Hippocampal formation (tissue), 2 donors: ENCODE data around the gene CNTN6.

Experiments
- DNase-seq, 2 donors: peaks; one replicate each; lab custom pipeline; 2025; lab: John Stamatoyannopoulos, UW

CNTN6 gene

DNA sequence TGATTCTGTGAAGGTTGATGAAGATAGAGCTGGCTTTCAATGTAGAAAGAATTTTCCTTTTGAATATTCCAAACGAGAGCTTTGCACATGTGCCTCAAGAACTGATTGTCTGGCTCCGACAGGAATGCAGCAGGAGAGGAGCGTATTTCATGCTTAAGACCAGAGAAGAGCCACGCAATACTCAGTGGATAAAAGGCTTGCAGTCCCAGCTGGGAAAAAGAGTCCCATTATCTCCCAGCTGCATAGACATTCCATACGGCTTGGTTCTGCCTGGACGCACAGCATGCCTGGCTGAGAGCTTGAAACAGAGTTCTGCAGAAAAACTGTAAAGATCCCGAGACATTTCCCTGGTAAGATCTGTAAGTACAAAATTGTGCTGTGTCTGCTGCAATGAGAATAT lies at the start of gene CNTN6:
Gene CNTN6 (plus strand): TSS at position 254 of the 400 bp plus-strand sequence. CDS start 54,985 bp downstream, outside the sequence.
- peak in 1 of 2 donors; percentile 13 for DNase-seq

DNA sequence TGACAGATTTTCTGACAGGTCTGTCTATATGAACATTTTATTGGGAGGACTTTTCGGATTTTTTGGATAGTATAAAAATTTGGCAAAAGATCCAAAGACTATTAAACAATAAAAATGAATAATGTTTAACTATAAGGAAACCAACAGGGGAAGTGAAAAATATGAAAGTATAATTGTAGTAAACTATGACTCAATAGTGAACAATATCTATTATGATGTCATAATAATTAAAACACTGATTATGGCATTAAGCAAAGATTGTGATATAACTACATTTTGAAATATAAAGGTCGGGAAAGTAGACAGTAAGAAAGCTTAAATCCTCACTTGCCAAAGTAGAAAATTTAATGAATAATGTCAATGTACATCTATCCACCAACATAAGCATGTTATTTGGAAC lies 44.3 kb upstream of the CNTN6 start:
- no peak for DNase-seq

DNA sequence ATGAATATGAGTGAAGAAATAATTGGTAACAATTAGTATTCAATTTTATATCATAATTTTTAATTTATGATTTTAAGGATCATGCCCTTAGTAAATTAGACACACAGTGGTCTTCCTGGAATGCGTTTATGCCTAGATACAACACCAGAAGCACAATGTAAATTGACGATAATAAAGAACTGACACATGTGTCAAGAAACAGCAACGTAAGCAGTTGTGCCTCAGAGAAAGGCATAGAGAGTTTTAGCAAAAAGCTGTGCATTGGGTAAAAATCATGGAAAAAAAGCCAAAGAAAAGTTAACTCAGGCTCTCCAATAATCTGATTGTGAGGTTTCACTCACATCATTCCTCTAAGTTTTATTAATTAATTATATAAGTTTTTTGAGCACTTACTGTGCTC lies 37.0 kb upstream of the CNTN6 start:
- no peak for DNase-seq

DNA sequence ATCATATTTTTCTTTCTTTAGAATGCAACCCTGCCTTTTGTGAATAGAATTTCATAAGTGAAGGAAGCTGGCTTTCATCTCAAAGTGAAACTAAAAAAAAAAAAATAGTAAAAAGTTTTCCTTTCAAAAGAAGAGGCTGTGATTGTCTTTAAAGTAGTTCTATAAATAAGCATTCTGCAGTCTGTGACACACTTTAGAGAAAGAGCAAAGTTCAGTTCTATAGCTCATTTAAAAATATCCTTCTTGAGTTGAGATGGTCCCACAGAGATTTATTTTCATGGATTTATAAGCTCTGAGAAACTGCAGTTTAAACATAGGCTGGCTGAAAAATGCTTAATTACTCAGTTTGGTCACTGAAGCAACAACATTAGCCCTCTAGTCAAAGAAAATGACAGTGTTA lies 36.1 kb upstream of the CNTN6 start:
- DNase-seq = no peak

DNA sequence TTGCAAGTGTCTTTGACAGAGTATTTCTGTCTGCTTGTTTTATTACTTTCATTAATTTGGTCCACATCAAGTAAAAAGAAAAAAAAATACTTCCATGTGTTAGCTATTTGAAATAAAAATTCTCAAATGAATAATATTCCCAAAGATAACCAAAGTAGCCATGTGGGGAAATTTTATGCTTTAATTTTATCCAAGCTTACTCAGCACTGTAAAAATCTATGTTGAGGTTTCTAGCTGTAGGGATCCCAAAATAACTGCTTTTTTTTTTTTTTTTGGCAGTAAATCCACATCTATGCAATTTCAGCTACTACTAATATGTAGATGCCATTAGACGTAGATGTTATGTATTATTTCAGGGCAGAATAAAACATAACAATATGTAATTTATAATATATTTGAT lies 35.4 kb upstream of the CNTN6 start:
- DNase-seq = no peak

DNA sequence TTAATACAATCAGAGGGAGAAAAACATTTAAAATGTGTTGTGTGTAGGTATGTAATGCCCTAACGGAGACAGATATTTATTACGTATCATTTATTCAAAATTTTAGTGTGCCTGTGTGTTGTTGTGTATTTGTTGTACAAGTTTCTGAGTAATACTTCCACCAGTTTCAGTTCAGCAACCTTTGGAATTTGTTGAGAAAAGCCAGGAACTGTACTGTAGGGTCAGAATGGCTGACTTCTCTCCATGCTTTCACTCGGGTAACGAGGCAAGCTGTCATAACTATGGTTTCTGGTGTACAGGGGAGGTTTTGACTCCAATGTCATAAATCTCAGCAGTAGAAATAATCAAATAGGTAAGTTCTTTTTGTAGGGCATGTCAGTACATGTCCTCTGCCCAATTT lies 23.8 kb upstream of the CNTN6 start:
- DNase-seq = no peak

DNA sequence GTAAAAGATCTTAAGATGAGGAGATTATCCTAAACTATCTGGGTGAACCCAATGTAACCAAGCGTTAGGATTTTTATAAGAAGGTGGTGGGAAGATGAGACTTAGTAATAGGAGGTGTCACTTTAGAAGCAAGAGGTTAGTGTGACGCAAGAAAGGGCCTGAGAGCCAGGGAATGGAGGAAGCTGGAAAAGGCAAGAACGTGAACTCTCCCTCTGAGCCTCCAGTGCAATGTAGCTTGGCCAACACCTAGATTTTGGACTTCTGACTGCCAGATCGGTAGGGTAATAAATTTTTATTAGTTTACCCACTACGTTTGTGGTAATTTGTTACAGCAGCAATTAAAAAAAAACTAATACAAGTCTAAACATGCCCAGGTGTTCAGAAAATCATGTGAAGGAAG lies 20.8 kb upstream of the CNTN6 start:
- DNase-seq = no peak

DNA sequence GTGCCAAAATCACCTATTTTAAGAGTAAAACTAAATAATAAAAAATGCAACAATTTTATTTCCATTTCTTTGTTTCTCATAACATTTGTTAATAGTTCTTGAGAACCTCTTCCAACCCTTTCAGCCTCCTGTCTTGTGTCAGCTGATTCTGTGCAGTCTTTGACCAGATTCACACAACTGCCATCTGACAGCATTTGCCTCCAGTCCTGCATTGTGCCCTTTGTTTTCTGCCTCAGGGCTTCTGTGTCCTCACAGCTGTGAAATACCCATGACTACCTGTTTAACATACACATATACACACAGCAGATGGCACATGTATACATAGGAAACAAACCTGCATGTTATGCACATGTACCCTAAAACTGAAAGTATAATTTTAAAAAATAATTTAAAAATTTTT lies 13.2 kb upstream of the CNTN6 start:
- no peak for DNase-seq

DNA sequence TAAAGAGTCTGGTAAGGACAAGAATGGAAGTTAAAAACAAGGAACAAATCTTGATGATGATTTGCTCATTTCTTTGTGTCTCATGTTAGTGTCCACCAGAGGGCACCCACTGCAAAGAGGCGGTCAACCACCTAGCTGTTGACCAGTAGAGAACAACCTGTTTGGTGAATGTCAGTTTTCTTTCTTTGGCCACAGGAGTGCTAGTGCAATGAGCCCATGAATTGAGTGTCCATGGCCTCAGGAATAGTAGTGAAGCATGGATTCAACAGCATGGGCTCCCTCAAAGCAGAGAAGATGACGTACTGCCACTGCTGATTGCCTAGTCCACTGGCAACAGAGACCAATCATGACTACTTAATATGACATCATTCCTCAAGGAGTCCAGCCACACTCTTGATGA lies 10.7 kb upstream of the CNTN6 start:
- peak; percentile 2 to 23 for DNase-seq

DNA sequence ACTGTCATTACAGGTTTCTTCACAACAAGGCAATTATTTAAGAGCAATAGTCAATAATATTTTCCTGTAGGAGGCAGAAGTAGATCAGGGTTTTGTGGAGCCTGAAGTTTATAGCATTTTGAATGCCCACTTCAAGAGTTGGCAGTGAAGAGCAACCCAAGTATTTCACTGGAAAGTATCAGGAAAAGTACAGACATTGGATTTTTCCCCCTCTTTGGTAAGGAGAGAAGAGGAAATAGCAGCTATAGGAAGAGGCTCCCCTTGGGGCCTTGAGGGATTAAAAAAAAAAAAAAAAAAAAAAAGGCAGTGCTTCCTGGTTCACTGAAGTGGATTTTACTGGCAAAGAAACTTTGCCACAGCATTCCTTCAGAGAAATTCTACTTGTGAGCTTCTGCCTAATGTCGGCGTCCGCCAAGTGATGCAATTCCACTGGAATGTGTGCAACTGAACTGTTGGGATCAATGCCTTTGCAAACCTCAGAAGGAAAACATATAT lies 5.7 kb upstream of the CNTN6 start:
- no peak for DNase-seq

DNA sequence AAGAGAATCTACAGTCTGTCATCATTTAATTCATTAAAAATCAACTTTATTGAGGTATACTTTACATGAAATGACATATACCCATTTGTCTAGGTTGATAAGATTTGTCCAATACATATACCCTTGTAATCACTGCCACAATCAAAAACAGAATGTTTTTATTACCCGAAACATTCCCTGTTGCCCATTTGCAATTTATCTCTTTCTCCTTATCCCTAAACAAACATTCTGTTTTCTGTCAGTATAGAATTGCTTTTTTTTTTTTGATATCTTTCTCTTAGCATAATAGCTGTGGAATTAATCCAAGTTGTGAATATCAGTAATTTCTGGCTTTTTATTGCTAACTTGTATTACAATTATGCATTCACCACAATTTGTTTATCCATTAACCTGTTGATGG lies 4.3 kb upstream of the CNTN6 start:
- DNase-seq = no peak

DNA sequence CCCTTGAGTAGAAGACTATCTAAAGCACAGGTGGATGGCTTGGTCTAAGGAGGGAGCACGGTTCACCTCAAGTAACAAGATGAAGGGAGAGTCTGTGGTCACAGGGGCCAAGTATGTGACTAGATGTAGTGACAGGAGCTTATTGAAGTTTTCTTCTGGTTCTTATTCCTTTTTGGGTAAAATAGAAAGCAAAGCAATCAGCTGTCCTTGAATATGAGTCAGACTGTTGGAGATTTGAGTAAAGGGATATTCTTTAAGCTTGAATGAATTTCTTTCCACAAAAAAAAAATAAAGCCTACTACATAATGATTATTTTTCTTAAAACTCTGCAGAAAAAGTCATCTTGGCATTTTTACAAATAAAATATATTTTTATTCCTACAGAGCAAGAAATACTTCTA lies 1.5 kb upstream of the CNTN6 start:
- no peak for DNase-seq

DNA sequence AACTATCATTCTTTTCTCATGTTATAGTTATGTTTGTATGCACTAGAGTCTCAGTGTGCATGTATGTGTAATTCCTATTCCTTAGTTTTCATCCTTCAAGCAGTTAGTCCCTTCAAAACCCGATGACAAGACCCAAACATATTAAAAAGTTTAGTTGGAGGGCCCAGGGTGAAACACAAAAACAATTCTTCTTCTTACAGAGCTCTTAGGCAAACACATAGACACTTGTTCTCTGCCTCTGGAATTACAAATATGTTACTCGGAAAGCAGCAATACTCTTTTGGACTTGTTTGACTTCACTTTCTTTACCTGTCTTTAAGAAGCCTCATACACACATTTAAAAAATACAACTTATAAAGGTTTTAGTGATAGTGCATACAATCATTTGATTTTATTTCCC lies 763 bp upstream of the CNTN6 start:
- no peak for DNase-seq

DNA sequence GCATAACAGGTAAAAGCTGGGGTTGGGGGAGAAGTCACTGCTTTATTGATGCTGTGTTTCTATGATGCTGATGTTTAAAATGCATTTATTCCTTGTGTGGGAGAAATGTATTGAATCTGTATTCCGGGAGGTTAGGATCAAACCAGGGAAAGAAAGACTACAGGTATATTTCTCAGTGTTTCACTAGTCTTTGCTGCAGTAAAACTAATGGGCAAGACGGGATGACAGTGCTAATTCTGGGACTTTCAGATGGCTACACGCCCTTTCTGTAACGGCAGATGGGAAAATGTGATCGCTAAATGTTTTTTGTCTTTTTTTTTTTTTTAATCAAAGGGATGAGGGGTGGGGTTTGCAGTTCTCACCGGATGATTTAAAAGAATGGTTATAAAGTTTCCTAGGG lies 393 bp downstream of the CNTN6 start:
- DNase-seq = no peak

DNA sequence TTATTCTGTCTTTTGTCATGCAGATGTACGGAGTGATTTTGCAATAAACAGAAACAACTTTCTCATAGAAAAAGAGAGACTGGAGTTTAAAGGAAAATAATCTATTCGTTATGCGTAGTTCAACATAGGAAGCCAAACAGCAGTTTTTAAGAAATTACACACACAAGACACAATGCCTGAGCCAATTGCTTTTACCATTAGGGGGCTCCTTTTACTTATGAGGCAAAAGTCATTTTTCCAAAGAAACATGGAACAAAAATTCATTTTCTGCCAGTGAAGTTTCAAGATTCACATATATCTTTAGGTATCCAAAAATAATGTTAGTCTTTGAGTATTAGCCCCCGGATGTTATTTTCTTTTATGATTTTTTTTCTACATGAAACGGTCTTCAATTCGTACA lies 10.7 kb downstream of the CNTN6 start:
- DNase-seq = no peak

DNA sequence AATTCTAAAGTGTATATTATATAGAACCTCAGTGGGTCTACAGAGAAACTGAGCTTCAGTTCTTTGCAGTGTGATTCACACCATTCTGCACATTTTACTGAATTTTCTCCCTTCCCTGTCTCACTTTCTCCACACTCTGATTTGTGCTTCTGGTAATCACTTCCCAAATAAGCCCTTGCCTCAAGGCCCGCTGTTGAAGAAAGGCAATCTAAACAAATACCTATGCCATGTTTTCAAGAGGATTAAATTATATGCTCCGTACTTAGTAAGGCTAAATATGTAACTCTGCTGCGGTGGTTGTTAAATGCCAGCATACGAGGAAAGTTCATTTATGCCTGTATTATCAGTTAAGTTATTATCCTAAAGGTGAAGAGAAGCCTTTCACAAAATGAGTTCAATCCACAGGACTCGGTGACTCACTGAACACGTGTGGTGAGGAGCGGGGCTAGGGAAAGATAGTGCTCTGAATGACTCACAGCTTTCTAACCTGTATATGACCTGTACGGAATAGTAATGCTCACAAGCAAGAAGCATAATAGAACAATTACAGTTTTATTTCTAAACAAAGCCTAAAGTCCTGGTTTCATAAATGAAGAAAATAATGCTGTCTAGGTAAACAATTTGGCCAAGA lies 25.1 kb downstream of the CNTN6 start:
- no peak for DNase-seq

DNA sequence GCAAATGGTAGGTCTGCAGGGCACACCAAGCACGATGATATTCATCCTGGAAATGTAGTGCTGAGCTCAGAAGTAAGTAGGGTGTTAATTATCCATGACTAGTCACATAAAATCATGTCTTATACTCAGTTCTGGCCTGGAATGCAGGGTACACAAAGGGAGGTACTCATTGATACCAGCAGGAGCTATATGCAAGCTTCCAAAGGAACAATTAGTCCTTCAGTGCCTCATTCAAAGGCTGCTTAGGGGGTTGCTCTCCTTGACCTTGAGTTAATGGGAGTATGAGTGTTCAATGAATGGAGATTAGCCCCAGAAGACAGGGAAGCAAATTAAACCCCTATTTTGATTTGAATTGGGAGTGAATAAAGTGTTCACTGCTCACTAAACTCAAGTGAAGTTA lies 38.3 kb downstream of the CNTN6 start:
- no peak for DNase-seq

DNA sequence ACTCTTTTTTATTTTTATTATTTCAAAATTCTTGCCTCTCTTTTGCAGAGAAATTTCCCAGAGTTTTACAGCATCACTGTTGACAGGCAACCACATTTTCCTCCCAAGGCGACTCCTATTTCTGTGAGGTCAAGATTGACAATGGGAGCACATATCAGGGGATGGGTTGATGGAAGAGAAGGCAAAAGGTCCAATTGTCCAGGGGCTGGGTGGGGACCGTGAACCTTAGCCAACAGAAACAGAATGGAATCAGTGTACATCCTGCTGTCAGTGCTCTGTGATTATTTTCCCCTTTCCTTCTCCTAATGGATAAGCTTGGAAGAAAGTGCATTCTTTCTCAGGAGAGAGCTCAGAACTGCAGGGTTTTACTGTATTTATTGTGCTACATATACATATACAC lies 42.4 kb downstream of the CNTN6 start:
- no peak for DNase-seq

DNA sequence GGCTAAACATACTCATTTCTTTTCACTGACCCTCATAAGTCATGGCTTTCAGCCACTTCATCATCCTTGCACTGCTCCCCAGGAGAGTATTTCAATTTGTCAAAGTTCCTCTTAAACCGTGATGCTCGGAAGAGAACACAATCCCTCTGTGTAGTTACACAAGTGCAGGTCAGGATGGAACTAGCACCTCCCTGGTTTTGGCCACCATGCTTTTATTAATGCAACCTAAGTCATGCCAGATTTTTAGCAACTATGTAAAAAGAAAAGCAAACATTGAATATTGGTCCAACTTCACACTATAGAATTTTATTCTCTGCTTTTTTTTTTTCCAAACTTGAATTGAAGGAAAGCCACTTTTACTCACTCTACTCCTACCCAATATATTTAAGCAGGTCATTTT lies 45.2 kb downstream of the CNTN6 start:
- DNase-seq = no peak

DNA sequence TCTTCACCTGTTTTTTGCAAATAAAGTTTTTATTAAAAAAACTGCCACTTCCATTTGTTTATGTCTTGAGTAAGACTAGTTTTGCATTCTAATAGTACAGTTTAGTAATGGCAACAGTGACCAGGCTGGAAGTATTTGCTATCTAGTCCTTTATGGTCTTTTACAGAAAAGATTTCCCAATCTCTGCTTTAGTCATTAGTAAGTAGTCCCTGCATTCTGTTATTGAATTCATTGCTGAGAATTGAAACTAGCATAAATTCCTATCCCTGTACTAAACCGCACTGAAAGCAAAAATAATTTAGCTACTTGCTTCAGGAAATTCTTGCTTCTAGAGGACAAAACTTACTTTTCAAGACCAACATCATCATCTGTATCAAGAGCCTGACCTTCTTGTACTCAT lies 46.2 kb downstream of the CNTN6 start:
- no peak for DNase-seq

DNA sequence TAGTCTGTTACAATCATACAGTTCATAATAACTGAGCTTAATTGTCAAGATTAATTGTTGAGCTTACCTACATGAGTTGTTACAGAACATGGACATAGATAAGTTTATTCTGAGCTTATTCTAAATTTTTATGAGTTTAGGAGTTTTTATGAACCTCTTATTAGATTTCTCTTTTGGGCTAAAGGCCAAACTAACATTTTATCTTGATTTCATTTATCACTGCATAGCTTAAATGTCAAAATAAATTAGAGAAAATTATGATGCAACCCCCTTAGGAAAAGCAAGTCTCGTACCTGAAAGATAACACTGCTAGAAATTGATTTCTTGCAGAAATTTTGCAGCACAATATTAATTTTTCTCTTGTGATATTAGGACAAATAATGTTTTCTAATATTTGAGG lies 54.5 kb downstream of the CNTN6 start:
- no peak for DNase-seq

DNA sequence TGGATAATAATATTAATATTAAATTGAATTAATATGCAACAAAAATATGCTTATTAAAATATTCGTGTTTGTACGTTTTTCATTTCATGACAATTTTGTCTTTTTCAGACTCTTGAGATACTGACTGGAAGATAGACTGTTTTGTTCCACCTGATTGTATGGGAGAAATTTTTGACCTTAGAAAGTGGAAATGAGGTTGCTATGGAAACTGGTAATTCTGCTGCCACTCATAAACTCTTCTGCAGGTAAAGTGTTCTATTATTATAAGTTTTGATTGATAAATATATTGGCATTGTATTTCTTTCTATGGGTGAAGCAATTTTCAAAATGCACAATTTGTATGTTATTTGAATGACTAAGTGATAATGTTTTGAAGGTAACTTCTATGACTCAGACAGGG lies 55.0 kb downstream of the CNTN6 start:
- DNase-seq = no peak

DNA sequence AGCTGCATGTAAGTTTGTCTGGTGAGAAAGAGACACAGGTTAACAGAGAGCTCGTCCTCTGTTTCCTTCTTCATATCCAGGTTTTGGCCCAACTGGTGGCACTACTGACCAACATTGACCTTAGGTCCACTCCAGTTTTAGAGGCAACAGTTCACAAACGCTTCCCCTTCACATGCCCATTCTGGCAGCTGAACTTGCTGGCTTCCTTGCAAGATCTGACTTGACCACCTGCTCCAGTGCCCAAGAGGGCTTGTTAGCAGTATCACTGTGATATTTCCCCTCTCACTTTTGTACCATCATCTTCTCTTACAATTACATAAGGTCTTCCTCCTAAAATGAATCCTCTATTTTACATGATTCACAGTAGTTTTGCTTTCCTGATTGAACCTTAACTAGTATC lies 71.3 kb downstream of the CNTN6 start:
- no peak for DNase-seq

DNA sequence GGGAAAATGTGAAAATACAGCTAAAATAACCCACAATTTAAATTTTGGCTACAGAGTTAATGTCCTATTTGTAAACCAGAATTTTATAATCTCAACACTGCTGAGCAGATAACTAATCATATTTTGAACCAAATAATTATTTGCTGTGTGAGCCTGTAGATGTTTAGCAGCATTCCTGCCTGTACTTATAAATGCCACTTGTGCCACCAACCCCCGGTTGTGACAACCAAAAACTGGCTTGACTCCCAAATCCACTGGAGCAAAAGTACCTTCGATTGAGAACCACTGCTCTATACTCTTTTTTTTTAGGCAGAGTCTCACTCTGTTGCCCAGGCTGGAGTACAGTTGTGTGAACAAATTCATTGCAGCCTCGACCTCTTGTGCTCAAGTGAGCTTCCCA lies 78.5 kb downstream of the CNTN6 start:
- DNase-seq = no peak

DNA sequence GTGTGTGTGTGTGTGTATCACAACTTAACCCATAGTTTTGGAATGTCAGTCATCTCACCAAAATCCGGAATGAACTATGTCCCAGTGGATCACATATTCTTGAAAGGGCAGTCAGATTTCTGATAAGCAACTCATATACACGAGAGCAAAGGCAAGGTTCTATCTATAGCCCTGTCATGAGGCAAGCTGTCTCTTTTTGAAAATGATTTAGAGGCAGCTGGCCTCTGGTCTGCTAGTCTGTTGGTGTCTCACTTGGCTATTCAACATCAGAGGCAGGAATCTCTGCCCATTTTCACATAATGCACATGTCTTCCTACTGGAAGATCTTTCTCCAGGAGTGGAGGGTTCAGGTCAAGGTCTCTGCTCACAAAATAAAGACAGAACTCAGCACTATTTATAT lies 79.8 kb downstream of the CNTN6 start:
- DNase-seq = no peak
